Left ventricle myocardium inferior (tissue), 1 donor: Measurements from ENCODE around the gene TTC39A. TPM values are rescaled to one million over a fixed set of nuclear protein-coding genes. Genes with fewer than 3 reads are reported as not detected.
"Not testable (repeated sequence)": the region's sequence is repeated elsewhere in the genome, so short reads cannot be mapped to it uniquely, and the experiment has no call there.

Source experiments
- DNase-seq: peaks from one replicate; pipeline ENCODE4 v3.0.0-alpha.2; 2020
- H3K27ac ChIP-seq: fragments of 200-600 bp; replicated peaks from 2 replicates; pipeline ENCODE4 v1.8.0; 2021
- H3K27me3 ChIP-seq: fragments of 200-600 bp; 2 replicates; pipeline ENCODE4 v1.8.0; 2021; ENCODE audit warnings: low read depth
- H3K36me3 ChIP-seq: fragments of 200-600 bp; 2 replicates; pipeline ENCODE4 v1.8.0; 2021
- H3K4me1 ChIP-seq: fragments of 200-600 bp; 2 replicates; pipeline ENCODE4 v1.8.0; 2021
- H3K4me3 ChIP-seq: fragments of 200-600 bp; 2 replicates; pipeline ENCODE4 v1.8.0; 2021; ENCODE audit warnings: mild to moderate bottlenecking, moderate library complexity
- H3K9me3 ChIP-seq: fragments of 200-600 bp; replicated peaks from 2 replicates; pipeline ENCODE4 v1.8.0; 2021
- CTCF ChIP-seq: fragments of 200-600 bp; IDR thresholded peaks from 2 replicates; pipeline ENCODE4 v1.8.0; 2021; ENCODE audit warnings: antibody characterized with exemption, mild to moderate bottlenecking, borderline replicate concordance
- intact Hi-C: fragments of 100-400 bp; cut with micrococcal nuclease; formaldehyde crosslinking; loops from one replicate; pipeline ENCODE4 v1.11.0; 2022
- total RNA-seq: library from RNA; stranded (reverse); fragmentation: NEBNext Ultra II Directional; extraction: Animal tissue kit (Norgen Biotek cat#: 25700); gene quantifications from one replicate; pipeline ENCODE4 v1.2.1, GENCODE V29; 2021
- donor health status: DM: no; HTN: yes; CAD: no; lungs with severe emphysema.

TTC39A gene
- total RNA-seq, 1 donor from 2014 or later, result 25.7 TPM

GRCh38 chr1:51253691-51254090 lies 76.7 kb downstream of the TTC39A start:
- no peak for TF ChIP-seq CTCF
- no peak overlapping the region for H3K27ac ChIP-seq
- H3K4me3 ChIP-seq, result no peak overlapping the region
- H3K27me3 ChIP-seq, result no peaks in the 10 kb centered on the region
- no peak for DNase-seq
- intact Hi-C loops, result no loop called here
- H3K9me3 ChIP-seq, result no peaks in the 10 kb centered on the region
- H3K4me1 ChIP-seq, result peaks cover 54% of the 10 kb centered on the region
- no peaks in the 10 kb centered on the region for H3K36me3 ChIP-seq

- H3K27me3 ChIP-seq, result no peaks in the 10 kb centered on the region
- no peaks in the 10 kb centered on the region for H3K36me3 ChIP-seq
- TF ChIP-seq CTCF, result no peak
- intact Hi-C loops, result no loop called here
- DNase-seq, result no peak
- no peak overlapping the region for H3K27ac ChIP-seq
- H3K9me3 ChIP-seq, result no peaks in the 10 kb centered on the region
- no peak overlapping the region for H3K4me3 ChIP-seq
- peaks cover 58% of the 10 kb centered on the region for H3K4me1 ChIP-seq
Measured at GRCh38 chr1:51252366-51252765, 78.0 kb downstream of the TTC39A start.

- H3K9me3 ChIP-seq, H3K36me3 ChIP-seq, DNase-seq, intact Hi-C loops, H3K27ac ChIP-seq, H3K27me3 ChIP-seq, H3K4me3 ChIP-seq: not testable (repeated sequence)
- peaks cover 60% of the 10 kb centered on the region for H3K4me1 ChIP-seq
Measured at GRCh38 chr1:51251165-51251564, 79.2 kb downstream of the TTC39A start.

GRCh38 chr1:51250729-51251128 lies 79.6 kb downstream of the TTC39A start:
- peaks cover 60% of the 10 kb centered on the region for H3K4me1 ChIP-seq
- DNase-seq, intact Hi-C loops, H3K27me3 ChIP-seq, H3K36me3 ChIP-seq, H3K27ac ChIP-seq, H3K4me3 ChIP-seq, H3K9me3 ChIP-seq: not testable (repeated sequence)

- TF ChIP-seq CTCF, result no peak
- H3K4me3 ChIP-seq, result no peak overlapping the region
- H3K27me3 ChIP-seq, result no peaks in the 10 kb centered on the region
- no peaks in the 10 kb centered on the region for H3K9me3 ChIP-seq
- H3K4me1 ChIP-seq, result peaks cover 61% of the 10 kb centered on the region
- H3K36me3 ChIP-seq, result no peaks in the 10 kb centered on the region
- no peak for DNase-seq
- H3K27ac ChIP-seq, result no peak overlapping the region
- intact Hi-C loops, result no loop called here
Measured at GRCh38 chr1:51249445-51249844, 80.9 kb downstream of the TTC39A start.

GRCh38 chr1:51247499-51247898 lies 82.9 kb downstream of the TTC39A start:
- Histone ChIP-seq H3K4me1 (peaks cover 80% of the 10 kb centered on the region), H3K9me3 (no peaks in the 10 kb centered on the region), H3K4me3 (no peak overlapping the region), H3K27me3 (no peaks in the 10 kb centered on the region), H3K27ac (no peak overlapping the region), H3K36me3 (no peaks in the 10 kb centered on the region)
- intact Hi-C loops, result no loop called here
- DNase-seq, result no peak
- TF ChIP-seq CTCF, result no peak

- Histone ChIP-seq H3K9me3 (no peaks in the 10 kb centered on the region), H3K36me3 (no peaks in the 10 kb centered on the region), H3K27ac (no peak overlapping the region), H3K4me1 (peaks cover 85% of the 10 kb centered on the region), H3K4me3 (no peak overlapping the region), H3K27me3 (no peaks in the 10 kb centered on the region)
- no peak for DNase-seq
- no peak for TF ChIP-seq CTCF
- intact Hi-C loops, result no loop called here
Measured at GRCh38 chr1:51247022-51247421, 83.3 kb downstream of the TTC39A start.
